GM12878 (cell line): ENCODE data around the gene TLE3. TPM values are rescaled to one million over a fixed set of nuclear protein-coding genes. Genes with fewer than 3 reads are reported as not detected.
A peak's percentile ranks its signal among the peaks of the same experiment; 100 is the strongest.

Experiments
- BHLHE40 ChIP-seq, 2 experiments: fragments of 450-650 bp in 1 of 2; IDR thresholded peaks; 2 replicates each; pipeline ENCODE4 v1.6.1; 2011 to 2017; ENCODE audit warnings: low read depth in 2 of 2, borderline replicate concordance in 1 of 2, improper control_type of control experiment in 1 of 2, low read length in 1 of 2, mild to moderate bottlenecking in 1 of 2
- EGR1 ChIP-seq, 2 experiments: IDR thresholded peaks; 1 replicate in 1 of 2; 2 replicates in 1 of 2; pipeline ENCODE4 v1.6.1; 2011 to 2012; ENCODE audit warnings: low read depth in 2 of 2, low read length in 2 of 2, borderline replicate concordance in 1 of 2, mild to moderate bottlenecking in 1 of 2, moderate library complexity in 1 of 2
- EP300 ChIP-seq, 2 experiments: fragments of 150-350 bp in 1 of 2; IDR thresholded peaks; 2 replicates each; pipeline ENCODE4 v1.6.1; 2011 to 2012; ENCODE audit warnings: low read depth in 2 of 2, low read length in 2 of 2, borderline replicate concordance in 1 of 2, improper control_type of control experiment in 1 of 2, inconsistent platforms in 1 of 2; ENCODE audit not compliant: control insufficient read depth in 1 of 2
- GATAD2B ChIP-seq: fragments of 450-650 bp; conservative IDR thresholded peaks from 2 replicates; pipeline ENCODE4 v1.6.1; 2017; ENCODE audit warnings: low read depth, mild to moderate bottlenecking, moderate library complexity
- HDGF ChIP-seq: fragments of 450-650 bp; IDR thresholded peaks from 2 replicates; pipeline ENCODE4 v1.6.1; 2016; ENCODE audit warnings: antibody characterized with exemption
- IKZF2 ChIP-seq, 2 experiments: fragments of 450-650 bp; IDR thresholded peaks; 2 replicates each; pipeline ENCODE4 v1.6.1; 2017; ENCODE audit warnings: mild to moderate bottlenecking in 2 of 2, moderate library complexity in 2 of 2
- IRF4 ChIP-seq: IDR thresholded peaks from 2 replicates; pipeline ENCODE4 v1.6.1; 2011; ENCODE audit warnings: low read depth, low read length
- IRF5 ChIP-seq: fragments of 450-650 bp; IDR thresholded peaks from 2 replicates; pipeline ENCODE4 v1.6.1; 2017; ENCODE audit warnings: borderline replicate concordance
- MLLT1 ChIP-seq: fragments of 450-650 bp; IDR thresholded peaks from 2 replicates; pipeline ENCODE4 v1.6.1; 2016; ENCODE audit warnings: mild to moderate bottlenecking
- MTA2 ChIP-seq: fragments of 450-650 bp; IDR thresholded peaks from 2 replicates; pipeline ENCODE4 v1.6.1; 2016; ENCODE audit warnings: low read depth, mild to moderate bottlenecking, moderate library complexity
- MYB ChIP-seq: fragments of 150-350 bp; IDR thresholded peaks from 2 replicates; pipeline ENCODE4 v1.6.1; 2014; ENCODE audit warnings: mild to moderate bottlenecking, low read depth, low read length, borderline replicate concordance
- NFYB ChIP-seq: IDR thresholded peaks from 2 replicates; pipeline ENCODE4 v1.6.1; 2011; ENCODE audit warnings: low read depth, mild to moderate bottlenecking, low read length, improper control_type of control experiment, moderate library complexity; ENCODE audit not compliant: insufficient read depth
- NR2F1 ChIP-seq: fragments of 450-650 bp; conservative IDR thresholded peaks from 2 replicates; pipeline ENCODE4 v1.6.1; 2017; ENCODE audit warnings: mild to moderate bottlenecking
- PKNOX1 ChIP-seq: fragments of 450-650 bp; IDR thresholded peaks from 2 replicates; pipeline ENCODE4 v1.6.1; 2016; ENCODE audit warnings: mild to moderate bottlenecking
- RAD51 ChIP-seq: fragments of 450-650 bp; IDR thresholded peaks from 2 replicates; pipeline ENCODE4 v1.6.1; 2016; ENCODE audit warnings: moderate library complexity, mild to moderate bottlenecking, inconsistent platforms
- RB1 ChIP-seq: fragments of 450-650 bp; formaldehyde crosslinking; IDR thresholded peaks from 2 replicates; pipeline ENCODE4 v1.6.1; 2017; ENCODE audit warnings: mild to moderate bottlenecking, borderline replicate concordance
- RBBP5 ChIP-seq: fragments of 200-600 bp; sonication (generic); conservative IDR thresholded peaks from 2 replicates; pipeline ENCODE4 v1.6.1; 2016
- SMAD5 ChIP-seq: IDR thresholded peaks from 2 replicates; pipeline ENCODE4 v1.6.1; 2016; ENCODE audit warnings: antibody characterized with exemption, low read depth
- SMARCA5 ChIP-seq: fragments of 450-650 bp; IDR thresholded peaks from 2 replicates; pipeline ENCODE4 v1.6.1; 2017; ENCODE audit warnings: mild to moderate bottlenecking
- SREBF2 ChIP-seq: IDR thresholded peaks from 2 replicates; pipeline ENCODE4 v1.6.1; 2012; ENCODE audit warnings: mild to moderate bottlenecking, low read length
- USF2 ChIP-seq: IDR thresholded peaks from 2 replicates; pipeline ENCODE4 v1.6.1; 2011; ENCODE audit warnings: low read depth, low read length, improper control_type of control experiment, borderline replicate concordance
- YBX1 ChIP-seq: fragments of 450-650 bp; IDR thresholded peaks from 2 replicates; pipeline ENCODE4 v1.6.1; 2016; ENCODE audit warnings: antibody characterized with exemption
- ZBED1 ChIP-seq: IDR thresholded peaks from 2 replicates; pipeline ENCODE4 v1.6.1; 2016; ENCODE audit warnings: borderline replicate concordance
- ZNF24 ChIP-seq: fragments of 450-650 bp; IDR thresholded peaks from 2 replicates; pipeline ENCODE4 v1.6.1; 2017; ENCODE audit warnings: antibody characterized with exemption, mild to moderate bottlenecking
- polyA plus RNA-seq, 11 experiments: library from polyadenylated mRNA; depleted of rRNA in 4 of 11; unstranded in 6 of 11; stranded (reverse) in 5 of 11; fragments of >200 nt; fragmentation: Nextera tagmentation in 4 of 11; fragmentation: Illumina TruSeq in 1 of 11; extraction: Ambion mirVana in 4 of 11; extraction: Trizol in 1 of 11; gene quantifications; 1 replicate in 1 of 11; 2 replicates in 10 of 11; pipeline versions ENCODE4 v1.2.1 to v1.2.3, GENCODE V29; 2011 to 2016; ENCODE audit warnings: inconsistent platforms in 2 of 11, missing spikeins in 2 of 11, low read depth in 1 of 11
- total RNA-seq, 4 experiments: library from RNA; depleted of rRNA in 3 of 4; stranded (reverse); fragments of >200 nt in 3 of 4; fragmentation: Illumina TruSeq in 1 of 4; extraction: Trizol in 1 of 4; gene quantifications; 2 replicates each; pipeline versions ENCODE4 v1.2.1 to v1.2.3, GENCODE V29; 2013 to 2021
- TF ChIP-seq, protein P1 (sequence below): fragments of 450-650 bp; IDR thresholded peaks from 2 replicates; pipeline ENCODE4 v1.6.1; 2014; ENCODE audit warnings: mild to moderate bottlenecking

TLE3 gene
- total and polyA plus RNA-seq, 10 of the 15 experiments (the other 5 are each of a cell fraction or from before 2014, with no cell fraction given), result 1.2 to 65.5 (median 9.7) TPM

DNA sequence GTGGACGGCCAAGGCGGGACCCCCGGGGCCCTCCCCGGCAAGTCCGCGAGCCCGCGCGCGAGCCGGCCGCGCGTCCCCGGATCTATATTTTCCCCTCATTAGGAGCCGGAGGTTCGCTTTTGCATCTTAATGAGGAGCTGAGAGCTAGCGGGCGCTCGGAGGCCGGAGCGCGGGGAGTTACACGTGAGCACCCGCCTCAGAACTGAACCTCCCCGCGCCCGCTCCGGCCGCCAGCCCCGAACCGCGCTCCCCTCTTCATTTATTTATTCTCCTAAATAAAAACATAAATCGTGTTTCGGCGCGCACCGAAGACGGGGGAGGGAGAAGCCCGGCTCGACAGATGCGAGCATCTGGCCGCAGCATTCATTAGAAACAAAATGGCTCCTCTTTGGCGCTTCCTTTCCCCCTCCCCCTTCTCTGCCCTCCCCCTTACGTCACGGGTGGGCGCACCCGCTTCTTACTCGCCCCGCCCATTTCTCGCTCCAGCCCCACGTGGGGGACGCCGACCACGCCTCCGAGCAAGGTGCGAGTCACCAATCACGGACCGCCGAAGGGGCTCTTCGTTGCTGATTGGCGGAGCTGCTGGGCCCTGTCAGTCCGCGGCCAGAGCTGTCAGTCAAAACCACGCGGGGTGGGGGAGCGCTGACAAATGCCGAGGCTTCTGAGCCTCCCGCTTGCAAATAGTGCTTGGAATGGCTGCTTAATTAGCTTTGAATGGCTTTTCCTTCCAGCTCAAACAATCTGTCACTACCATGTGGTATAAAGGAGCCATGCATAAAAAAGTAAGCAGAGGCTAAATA lies 1.6 kb upstream of the TLE3 start (continued):
- TF ChIP-seq IRF4 (no peak), NR2F1 (0 out of 2 replicates have a peak, but pooled peaks have one; percentile 19), USF2 (peak; percentile 55), SMAD5 (no peak; the same call in 1 of the 2 replicates), BHLHE40 (IDR thresholded peaks at IDR 0.05; ENCODE audit: borderline replicate concordance in 1 of 2, low read depth in 2 of 2, low read length in 1 of 2) (peak; percentile 86 to 88), EP300 (IDR thresholded peaks at IDR 0.05; ENCODE audit: borderline replicate concordance in 1 of 2, control insufficient read depth in 1 of 2, low read depth in 2 of 2, low read length in 2 of 2) (0 out of 4 replicates have a peak, but pooled peaks of 1 of the 2 experiments have one; percentile 11), SMARCA5 (no peak), RB1 (peak; percentile 78), GATAD2B (peak; percentile 57; the same call in 1 of the 2 replicates), HDGF (peak; percentile 44; the same call in 1 of the 2 replicates), NFYB (peak; percentile 95), SREBF2 (no peak), IKZF2 (IDR thresholded peaks at IDR 0.05) (peak in 1 of 2 experiments; percentile 76; a peak in 3 of 4 replicates), MYB (no peak), ZNF24 (0 out of 2 replicates have a peak, but pooled peaks have one; percentile 23), EGR1 (IDR thresholded peaks at IDR 0.05; ENCODE audit: borderline replicate concordance in 1 of 2, low read depth in 2 of 2, low read length in 2 of 2) (0 out of 3 replicates have a peak, but pooled peaks of 1 of the 2 experiments have one; percentile 30), PKNOX1 (peak; percentile 100), RBBP5 (no peak), MTA2 (peak; percentile 46; the same call in 1 of the 2 replicates), YBX1 (no peak), MLLT1 (no peak), RAD51 (peak; percentile 69; the same call in 1 of the 2 replicates), IRF5 (no peak), ZBED1 (peak; percentile 57; the same call in 1 of the 2 replicates)
- TF ChIP-seq, protein P1, sequence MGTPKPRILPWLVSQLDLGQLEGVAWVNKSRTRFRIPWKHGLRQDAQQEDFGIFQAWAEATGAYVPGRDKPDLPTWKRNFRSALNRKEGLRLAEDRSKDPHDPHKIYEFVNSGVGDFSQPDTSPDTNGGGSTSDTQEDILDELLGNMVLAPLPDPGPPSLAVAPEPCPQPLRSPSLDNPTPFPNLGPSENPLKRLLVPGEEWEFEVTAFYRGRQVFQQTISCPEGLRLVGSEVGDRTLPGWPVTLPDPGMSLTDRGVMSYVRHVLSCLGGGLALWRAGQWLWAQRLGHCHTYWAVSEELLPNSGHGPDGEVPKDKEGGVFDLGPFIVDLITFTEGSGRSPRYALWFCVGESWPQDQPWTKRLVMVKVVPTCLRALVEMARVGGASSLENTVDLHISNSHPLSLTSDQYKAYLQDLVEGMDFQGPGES, result peak; percentile 68; the same call in 1 of the 2 replicates
